Esophagus squamous epithelium (tissue), 5 donors: Measurements from ENCODE around the gene USP35. TPM values are rescaled to one million over a fixed set of nuclear protein-coding genes. Genes with fewer than 3 reads are reported as not detected.

Experiments
- DNase-seq: peaks from one replicate; lab custom pipeline; 2025; lab: John Stamatoyannopoulos, UW
- H3K27ac ChIP-seq, 4 donors: fragments of 200-600 bp; sonication (generic); one replicate each; pipeline ENCODE4 v1.5.1; 2016 to 2019; ENCODE audit warnings: mild to moderate bottlenecking in 1 of 4
- H3K27me3 ChIP-seq, 4 donors: fragments of 200-600 bp; sonication (generic); 1 replicate in 3 of 4; 2 replicates in 1 of 4; pipeline versions ENCODE4 v1.5.1 to v1.6.0; 2017 to 2021; ENCODE audit warnings: antibody characterized with exemption in 1 of 4
- H3K36me3 ChIP-seq, 3 donors: fragments of 200-600 bp; sonication (generic); one replicate each; pipeline ENCODE4 v1.5.1; 2016 to 2019
- H3K4me1 ChIP-seq, 3 donors: fragments of 200-600 bp; sonication (generic); one replicate each; pipeline ENCODE4 v1.5.1; 2017 to 2019
- H3K4me3 ChIP-seq, 4 donors: fragments of 200-600 bp; sonication (generic); 1 replicate in 3 of 4; 2 replicates in 1 of 4; pipeline ENCODE4 v1.5.1; 2016 to 2019; ENCODE audit warnings: mild to moderate bottlenecking in 2 of 4, moderate library complexity in 1 of 4
- H3K9me3 ChIP-seq, 3 donors: fragments of 200-600 bp; sonication (generic); one replicate each; pipeline ENCODE4 v1.5.1; 2016 to 2019
- POLR2A ChIP-seq, 4 donors: fragments of 450-650 bp; IDR thresholded peaks; one replicate each; pipeline ENCODE4 v1.6.1; 2017; ENCODE audit warnings: antibody characterized with exemption in 4 of 4, mild to moderate bottlenecking in 4 of 4, moderate library complexity in 3 of 4
- WGBS, 2 donors: methylation state at CpG; one replicate each; pipeline ENCODE4 v1.1.5; 2018; 5-methylcytosine and 5-hydroxymethylcytosine counted together
- intact Hi-C: fragments of 100-400 bp; cut with DNase I; formaldehyde crosslinking; loops from one replicate; pipeline ENCODE4 v1.15.0; 2022
- total RNA-seq, 4 donors: library from RNA; depleted of rRNA; stranded (reverse); fragments of >200 nt; gene quantifications; one replicate each; pipeline ENCODE4 v1.1.0, GENCODE V29; 2016
- TF ChIP-seq, protein P1 (sequence below), 6 experiments: fragments of 450-650 bp in 4 of 6; fragments of 200-600 bp in 2 of 6; sonication (generic) in 2 of 6; IDR thresholded peaks; one replicate each; pipeline ENCODE4 v1.5.1; 2016 to 2019; ENCODE audit warnings: antibody characterized with exemption in 6 of 6, mild to moderate bottlenecking in 4 of 6, moderate library complexity in 4 of 6
- donor health status: DM: yes; HTN: yes; CAD: no.

The USP35 gene
- total RNA-seq, 4 donors from 2014 or later, result 4.5 to 7.0 (median 6.1) TPM

DNA sequence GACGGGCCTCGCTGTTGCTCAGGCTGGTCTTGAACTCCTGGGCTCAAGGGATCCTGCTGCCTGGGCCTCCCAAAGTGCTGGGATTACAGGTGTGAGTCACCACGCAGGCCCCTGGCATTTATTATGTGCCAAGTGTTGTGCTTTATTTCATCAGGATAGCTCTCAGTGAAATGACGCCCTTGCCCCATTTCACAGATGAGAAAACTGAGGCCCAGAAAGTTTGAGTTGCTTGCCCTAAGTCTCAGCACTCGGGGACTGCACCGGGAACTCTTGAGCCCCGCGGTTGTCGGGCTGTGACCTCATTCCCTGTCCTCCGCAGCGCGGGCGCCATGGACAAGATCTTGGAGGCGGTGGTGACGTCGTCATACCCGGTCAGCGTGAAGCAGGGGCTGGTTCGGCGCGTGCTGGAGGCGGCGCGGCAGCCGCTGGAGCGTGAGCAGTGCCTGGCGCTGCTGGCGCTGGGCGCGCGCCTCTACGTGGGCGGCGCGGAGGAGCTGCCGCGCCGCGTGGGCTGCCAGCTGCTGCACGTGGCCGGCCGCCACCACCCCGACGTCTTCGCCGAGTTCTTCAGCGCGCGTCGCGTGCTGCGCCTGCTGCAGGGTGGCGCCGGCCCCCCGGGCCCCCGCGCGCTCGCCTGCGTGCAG is 7.3 kb downstream of the USP35 start:
- Histone ChIP-seq H3K9me3 (no peaks in the 10 kb centered on the region), H3K27me3 (no peaks in the 10 kb centered on the region), H3K4me3 (no peak overlapping the region), H3K4me1 (peaks cover 0 to 10% (median 0%) of the 10 kb centered on the region in 3 donors), H3K27ac (no peak overlapping the region), H3K36me3 (peaks cover 4 to 52% (median 6%) of the 10 kb centered on the region in 3 donors)
- DNase-seq, result no peak
- TF ChIP-seq, protein P1, sequence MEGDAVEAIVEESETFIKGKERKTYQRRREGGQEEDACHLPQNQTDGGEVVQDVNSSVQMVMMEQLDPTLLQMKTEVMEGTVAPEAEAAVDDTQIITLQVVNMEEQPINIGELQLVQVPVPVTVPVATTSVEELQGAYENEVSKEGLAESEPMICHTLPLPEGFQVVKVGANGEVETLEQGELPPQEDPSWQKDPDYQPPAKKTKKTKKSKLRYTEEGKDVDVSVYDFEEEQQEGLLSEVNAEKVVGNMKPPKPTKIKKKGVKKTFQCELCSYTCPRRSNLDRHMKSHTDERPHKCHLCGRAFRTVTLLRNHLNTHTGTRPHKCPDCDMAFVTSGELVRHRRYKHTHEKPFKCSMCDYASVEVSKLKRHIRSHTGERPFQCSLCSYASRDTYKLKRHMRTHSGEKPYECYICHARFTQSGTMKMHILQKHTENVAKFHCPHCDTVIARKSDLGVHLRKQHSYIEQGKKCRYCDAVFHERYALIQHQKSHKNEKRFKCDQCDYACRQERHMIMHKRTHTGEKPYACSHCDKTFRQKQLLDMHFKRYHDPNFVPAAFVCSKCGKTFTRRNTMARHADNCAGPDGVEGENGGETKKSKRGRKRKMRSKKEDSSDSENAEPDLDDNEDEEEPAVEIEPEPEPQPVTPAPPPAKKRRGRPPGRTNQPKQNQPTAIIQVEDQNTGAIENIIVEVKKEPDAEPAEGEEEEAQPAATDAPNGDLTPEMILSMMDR (IDR thresholded peaks at IDR 0.05), result no peak
- no peak for TF ChIP-seq POLR2A (IDR thresholded peaks at IDR 0.05)
- intact Hi-C loops, result no loop called here
- 83 to 90% methylated on average over 7 to 17 of the region's 60 CpGs for WGBS, 2 donors

DNA sequence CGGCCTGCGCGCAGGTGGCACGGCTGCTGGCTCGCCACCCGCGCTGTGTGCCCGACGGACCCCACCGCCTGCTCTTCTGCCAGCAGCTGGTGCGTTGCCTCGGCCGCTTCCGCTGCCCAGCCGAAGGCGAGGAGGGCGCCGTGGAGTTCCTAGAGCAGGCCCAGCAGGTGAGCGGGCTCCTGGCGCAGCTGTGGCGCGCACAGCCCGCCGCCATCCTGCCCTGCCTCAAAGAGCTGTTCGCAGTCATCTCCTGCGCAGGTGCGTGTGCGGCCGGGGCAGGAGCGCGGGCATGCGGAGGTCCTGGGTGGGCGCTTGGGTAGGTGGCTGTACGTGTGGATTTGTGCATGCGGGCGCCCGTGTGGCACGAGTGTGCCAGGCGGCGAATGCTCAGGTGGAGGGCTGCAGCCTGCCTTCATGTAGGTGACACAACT is 8.0 kb downstream of the USP35 start:
- DNase-seq, result no peak
- TF ChIP-seq, protein P1 (IDR thresholded peaks at IDR 0.05), result no peak
- TF ChIP-seq POLR2A (IDR thresholded peaks at IDR 0.05), result no peak
- intact Hi-C loops, result no loop called here
- peaks cover 4 to 59% (median 7%) of the 10 kb centered on the region in 3 donors for H3K36me3 ChIP-seq
- H3K9me3 ChIP-seq, result no peaks in the 10 kb centered on the region
- no peaks in the 10 kb centered on the region for H3K27me3 ChIP-seq
- H3K27ac ChIP-seq, result no peak overlapping the region
- no CpG with 5 or more reads among the region's 40 CpGs for WGBS, 2 donors
- peaks cover 0 to 6% (median 0%) of the 10 kb centered on the region in 3 donors for H3K4me1 ChIP-seq
- H3K4me3 ChIP-seq, result no peak overlapping the region

DNA sequence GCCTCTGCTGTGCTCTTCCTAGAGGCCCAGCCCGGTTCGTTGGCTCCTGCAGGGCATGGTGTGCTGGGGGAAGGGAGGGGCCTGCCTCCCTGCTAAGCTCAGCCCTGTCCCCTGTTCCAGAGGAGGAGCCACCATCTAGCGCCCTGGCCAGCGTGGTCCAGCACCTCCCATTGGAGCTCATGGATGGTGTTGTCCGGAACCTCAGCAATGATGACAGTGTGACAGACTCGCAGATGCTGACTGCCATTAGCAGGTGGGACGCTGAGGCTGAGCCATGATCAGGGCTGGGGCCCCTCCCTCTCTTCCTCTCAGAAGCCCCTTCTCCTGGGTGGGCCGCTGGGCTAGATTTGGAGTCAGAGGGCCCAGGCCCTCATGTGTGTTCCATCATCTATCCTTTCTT is 9.1 kb downstream of the USP35 start:
- no peak overlapping the region for H3K27ac ChIP-seq
- TF ChIP-seq POLR2A (IDR thresholded peaks at IDR 0.05), result no peak
- no peaks in the 10 kb centered on the region for H3K27me3 ChIP-seq
- H3K9me3 ChIP-seq, result no peaks in the 10 kb centered on the region
- peaks cover 0 to 4% (median 0%) of the 10 kb centered on the region in 3 donors for H3K4me1 ChIP-seq
- no CpG with 5 or more reads among the region's 8 CpGs for WGBS, 2 donors
- intact Hi-C loops, result no loop called here
- no peak overlapping the region for H3K4me3 ChIP-seq
- H3K36me3 ChIP-seq, result peaks cover 4 to 64% (median 7%) of the 10 kb centered on the region in 3 donors
- DNase-seq, result no peak

DNA sequence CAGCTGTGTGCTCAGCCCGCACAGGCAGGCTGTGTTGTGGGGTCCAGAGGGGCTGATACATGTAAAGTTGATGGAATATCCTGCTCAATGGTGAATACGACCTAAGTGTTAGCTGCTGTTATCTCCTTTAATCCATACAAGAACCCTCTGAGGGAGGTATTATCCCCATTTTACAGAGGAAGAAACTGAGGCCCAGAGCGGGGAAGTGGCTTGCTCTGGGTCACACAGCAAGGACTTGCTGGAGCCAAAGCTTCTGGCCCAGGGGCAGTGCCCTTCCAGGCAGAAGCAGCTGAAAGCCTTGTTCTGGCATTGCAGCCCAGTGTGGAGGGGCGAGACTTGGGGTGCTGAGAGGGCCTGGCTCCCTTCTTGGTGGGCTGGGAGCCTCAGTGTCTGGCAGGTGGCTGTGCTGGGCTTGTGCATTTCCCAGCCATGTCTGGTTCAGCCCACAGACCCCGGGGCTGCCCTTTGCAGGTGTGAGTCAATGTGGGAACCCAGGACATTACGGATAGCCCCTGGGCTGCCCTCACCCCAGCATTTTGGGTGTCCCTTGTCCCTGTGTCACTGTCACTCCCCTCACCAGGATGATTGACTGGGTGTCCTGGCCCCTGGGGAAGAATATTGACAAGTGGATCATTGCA is 10.4 kb downstream of the USP35 start:
- DNase-seq, result no peak
- peaks cover 4 to 71% (median 7%) of the 10 kb centered on the region in 3 donors for H3K36me3 ChIP-seq
- H3K4me3 ChIP-seq, result no peak overlapping the region

DNA sequence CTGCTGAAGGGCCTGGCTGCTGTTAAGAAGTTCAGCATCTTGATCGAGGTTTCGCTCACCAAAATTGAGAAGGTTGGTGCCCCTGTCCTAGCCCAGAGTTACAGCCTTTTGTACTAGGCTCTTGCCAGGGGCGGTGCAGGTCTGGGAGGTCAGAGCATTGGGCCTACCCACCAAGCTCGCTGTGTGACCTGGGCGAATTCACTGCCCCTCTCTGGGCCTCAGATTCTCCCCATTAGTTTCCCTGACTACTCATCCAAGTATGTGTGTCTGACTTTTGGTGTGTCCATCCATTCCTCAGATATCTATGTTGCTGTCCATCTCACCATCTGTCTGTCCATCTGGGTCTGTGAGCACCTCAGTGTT is 10.9 kb downstream of the USP35 start:
- Histone ChIP-seq H3K4me3 (no peak overlapping the region), H3K4me1 (peaks cover 0 to 6% (median 0%) of the 10 kb centered on the region in 3 donors), H3K27me3 (no peaks in the 10 kb centered on the region), H3K36me3 (peaks cover 4 to 71% (median 7%) of the 10 kb centered on the region in 3 donors), H3K9me3 (no peaks in the 10 kb centered on the region), H3K27ac (no peak overlapping the region)
- DNase-seq, result no peak
- TF ChIP-seq, protein P1 (IDR thresholded peaks at IDR 0.05), result no peak
- no peak for TF ChIP-seq POLR2A (IDR thresholded peaks at IDR 0.05)
- WGBS, 2 donors, result 82 to 90% methylated on average over 2 to 5 of the region's 5 CpGs
- intact Hi-C loops, result no loop called here

More for the DNA sequence above, 10.4 kb downstream of the USP35 start:
- 94 to 95% methylated on average over 3 of the region's 6 CpGs for WGBS, 2 donors
- H3K9me3 ChIP-seq, result no peaks in the 10 kb centered on the region
- H3K27ac ChIP-seq, result no peak overlapping the region
- TF ChIP-seq POLR2A (IDR thresholded peaks at IDR 0.05), result no peak
- TF ChIP-seq, protein P1 (IDR thresholded peaks at IDR 0.05), result no peak
- H3K4me1 ChIP-seq, result peaks cover 0 to 6% (median 0%) of the 10 kb centered on the region in 3 donors
- intact Hi-C loops, result no loop called here
- H3K27me3 ChIP-seq, result no peaks in the 10 kb centered on the region
